ENCODE data around the gene FOXD1. TPM values are rescaled to one million over a fixed set of nuclear protein-coding genes. Genes with fewer than 3 reads are reported as not detected.

Gene FOXD1
- total and polyA plus RNA-seq, 2 of the 8 experiments (the other 6 are each of a cell fraction or from before 2014, with no cell fraction given): 0.11 to 1.1 TPM

DNA sequence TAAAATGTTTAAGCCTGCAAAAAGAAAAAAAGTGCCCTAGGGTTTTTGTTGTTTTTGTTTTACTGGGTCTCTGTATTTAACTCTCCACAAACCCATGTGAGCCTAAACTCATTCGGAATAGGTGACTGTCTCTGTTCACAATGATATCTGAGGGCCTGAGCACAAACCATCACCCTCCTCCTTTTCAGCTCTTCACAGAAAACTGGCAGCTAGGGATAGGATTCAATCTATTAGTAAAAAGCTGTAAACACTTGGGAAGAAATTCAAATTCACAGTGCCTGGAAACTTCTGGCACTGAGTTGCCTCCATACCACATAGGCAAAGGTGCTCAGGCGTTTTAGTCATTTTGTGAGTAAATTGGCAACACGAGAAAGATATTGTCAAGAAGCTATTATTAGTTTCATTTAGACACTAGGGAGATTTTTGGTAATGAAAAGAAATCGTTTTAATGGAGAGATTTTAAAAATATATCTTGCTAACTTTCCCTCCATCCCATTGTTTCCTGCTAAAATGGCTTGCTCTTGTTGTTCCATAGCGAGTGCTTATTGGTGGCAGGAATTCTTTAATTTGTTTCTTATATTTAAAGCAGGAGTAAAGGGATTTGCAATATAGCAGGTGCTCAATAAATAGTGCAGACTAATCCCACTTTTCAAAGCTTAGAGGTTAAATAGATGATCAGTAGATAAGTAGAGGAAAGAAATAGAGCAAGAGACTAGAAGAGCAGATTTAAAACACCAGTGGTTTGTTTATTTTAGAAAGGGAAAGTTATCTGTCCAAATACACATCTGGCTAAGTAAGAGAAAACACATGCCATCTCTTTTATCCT is 9.7 kb downstream of the FOXD1 start:
- H3K4me1 ChIP-seq (replicated peaks in 1 of 4; ENCODE audit: control insufficient read depth in 3 of 4, insufficient read depth in 4 of 4, low read length in 3 of 4): peaks cover 3 to 6% (median 5%) of the 10 kb centered on the region in 4 experiments
- H4K8ac ChIP-seq (ENCODE audit: extremely low read depth, insufficient read depth, low read length): no peak overlapping the region
- H4K20me1 ChIP-seq (replicated peaks in 1 of 2; ENCODE audit: control insufficient read depth in 1 of 2, insufficient read depth in 2 of 2, low read length in 2 of 2): peaks cover 5 to 11% of the 10 kb centered on the region in 2 experiments
- H3K18ac ChIP-seq (ENCODE audit: extremely low read depth, low read length): no peak overlapping the region
- H3K79me2 ChIP-seq (ENCODE audit: control insufficient read depth in 1 of 2, insufficient read depth in 2 of 2, low read length in 2 of 2): no peaks in the 10 kb centered on the region
- 21% methylated on average over 5 of the region's 5 CpGs; no CpG with 5 or more reads in 1 of the 2 experiments for WGBS, 2 experiments (ENCODE audit: extremely low coverage in 1 of 2, insufficient coverage in 1 of 2, insufficient read length in 1 of 2, insufficient replicate concordance in 2 of 2, low coverage in 1 of 2, low lambda C conversion rate in 2 of 2, missing lambda C conversion rate in 1 of 2)
- peaks cover 79 to 100% (median 89%) of the 10 kb centered on the region in 4 experiments for H3K27me3 ChIP-seq (replicated peaks in 1 of 4; ENCODE audit: control insufficient read depth in 3 of 4, extremely low read depth in 1 of 4, insufficient read depth in 3 of 4, low read length in 3 of 4)
- no peak overlapping the region for H3K4ac ChIP-seq (replicated peaks; ENCODE audit: insufficient read length, low read depth, low read length)
- no peak overlapping the region for H3K4me2 ChIP-seq (ENCODE audit: insufficient read depth in 1 of 2, low read depth in 2 of 2, low read length in 2 of 2)
- H3K23ac ChIP-seq (ENCODE audit: insufficient read length): no peak overlapping the region
- H2BK5ac ChIP-seq (ENCODE audit: low read depth, low read length): no peak overlapping the region
- FAIRE-seq (no peak), DNase-seq (ENCODE audit: low read depth in 1 of 2, low spot score in 2 of 2) (no peak)
- ChIA-PET CTCF (ENCODE audit: partially characterized antibody) (interaction anchor here (0.6 to 1.6 kb wide), 4 partner anchors 17 to 152 kb away, joined by 3 to 5 read pairs (median 4); no protein-coding TSS in a partner anchor), POLR2A (ENCODE audit: partially characterized antibody) (no interaction called here)
- no peak overlapping the region for H4K5ac ChIP-seq (ENCODE audit: insufficient read length, low read depth, low read length)
- no peak overlapping the region for H4K91ac ChIP-seq (replicated peaks; ENCODE audit: insufficient read length, low read length)
- H2BK12ac ChIP-seq (ENCODE audit: low read depth, low read length): no peak overlapping the region
- H3K4me3 ChIP-seq (ENCODE audit: extremely low read depth in 1 of 4, insufficient read depth in 2 of 4, low read depth in 3 of 4, low read length in 4 of 4): no peak overlapping the region
- H3K36me3 ChIP-seq (ENCODE audit: control insufficient read depth in 2 of 4, insufficient read depth in 4 of 4, low read length in 3 of 4): no peaks in the 10 kb centered on the region; a peak in 1 of 8 replicates
- TF ChIP-seq EZH2 (IDR thresholded peaks at IDR 0.05; ENCODE audit: low read depth, low read length, severe bottlenecking) (peak; percentile 5), CBX8 (IDR thresholded peaks at IDR 0.05; ENCODE audit: borderline replicate concordance, low read depth, low read length) (peak; percentile 88; the same call in 1 of the 2 replicates), BRCA1 (IDR thresholded peaks at IDR 0.05; ENCODE audit: low read depth, low read length) (no peak), TCF12 (IDR thresholded peaks at IDR 0.05; ENCODE audit: low read depth, low read length) (no peak)
- H3K9ac ChIP-seq (replicated peaks in 1 of 4; ENCODE audit: extremely low read depth in 1 of 4, low read depth in 3 of 4, low read length in 3 of 4): no peak overlapping the region
- no peak overlapping the region for H3K27ac ChIP-seq (ENCODE audit: low read depth, low read length)
- H3K14ac ChIP-seq (ENCODE audit: insufficient read length): no peak overlapping the region
- H2AFZ ChIP-seq (ENCODE audit: low read length): no peak overlapping the region
- H2AK5ac ChIP-seq (ENCODE audit: low read depth, low read length): no peak overlapping the region
- no peak overlapping the region for H2BK20ac ChIP-seq (ENCODE audit: low read length)
- H2BK15ac ChIP-seq (ENCODE audit: low read length): no peak overlapping the region
- no peak overlapping the region for H3K56ac ChIP-seq (replicated peaks; ENCODE audit: insufficient read length, low read depth, low read length)
- H3K79me1 ChIP-seq (ENCODE audit: low read depth, low read length): no peaks in the 10 kb centered on the region
- H3K9me3 ChIP-seq (ENCODE audit: insufficient read depth in 2 of 2, low read depth in 1 of 2, low read length in 1 of 2): peaks cover 0 to 2% of the 10 kb centered on the region in 2 experiments; a peak in 1 of 4 replicates
- peaks cover 9% of the 10 kb centered on the region; the same call in 1 of the 2 replicates for H3K23me2 ChIP-seq (ENCODE audit: low read depth, low read length)
- no peak overlapping the region for H2BK120ac ChIP-seq (replicated peaks; ENCODE audit: low read depth, low read length)

Measured in H1 (cell line).